IMR-90 (cell line): ENCODE data around the gene SPATA24. TPM values are rescaled to one million over a fixed set of nuclear protein-coding genes. Genes with fewer than 3 reads are reported as not detected.

Experiments
- ATAC-seq: fragments of 200-7000 bp; cut with Tn5 transposase; 2 replicates; pipeline ENCODE4 v1.9.1; 2020; ENCODE audit warnings: low read depth, mild to moderate bottlenecking, moderate library complexity
- BruUV-seq: library from RNA; stranded (reverse); fragments of 400-500 nt; replicated peaks from 2 replicates; lab custom pipeline; 2021; lab: Mats Ljungman, UMichigan
- CTCF ChIA-PET: fragments of 300-600 bp; formaldehyde crosslinking; extraction: SDS; loops from one replicate; lab custom pipeline; 2021; ENCODE audit warnings: antibody characterized with exemption; lab: Yijun Ruan, JAX
- POLR2A ChIA-PET: fragments of 300-600 bp; sonication (Branson Sonifier 250); formaldehyde crosslinking; loops from one replicate; lab custom pipeline; 2022; ENCODE audit warnings: antibody characterized with exemption; ENCODE audit not compliant: unreplicated experiment; lab: Charles Lee
- DNase-seq: peaks from one replicate; pipeline ENCODE4 v3.0.0; 2013
- H2AFZ ChIP-seq: replicated peaks from 2 replicates; pipeline ENCODE3; 2013; ENCODE audit warnings: low read length, mild to moderate bottlenecking; ENCODE audit not compliant: poor library complexity
- H2AK5ac ChIP-seq: 2 replicates; pipeline ENCODE4 v1.6.1; 2013; ENCODE audit warnings: low read depth, low read length, inconsistent platforms
- H2AK9ac ChIP-seq: replicated peaks from 2 replicates; pipeline ENCODE3; 2013; ENCODE audit warnings: mild to moderate bottlenecking, low read depth, low read length, moderate library complexity; ENCODE audit not compliant: poor library complexity
- H2BK120ac ChIP-seq: 2 replicates; pipeline ENCODE4 v1.6.1; 2013; ENCODE audit warnings: low read depth, low read length, inconsistent platforms
- H2BK15ac ChIP-seq: 3 replicates; pipeline ENCODE4 v1.6.1; 2013; ENCODE audit warnings: low read depth, low read length, inconsistent platforms
- H2BK20ac ChIP-seq: 2 replicates; pipeline ENCODE4 v1.6.1; 2013; ENCODE audit warnings: low read depth, mild to moderate bottlenecking, inconsistent platforms, low read length, moderate library complexity
- H2BK5ac ChIP-seq: 2 replicates; pipeline ENCODE4 v1.6.1; 2013; ENCODE audit warnings: mild to moderate bottlenecking, low read depth, low read length, inconsistent platforms; ENCODE audit not compliant: poor library complexity, severe bottlenecking
- H3K14ac ChIP-seq: replicated peaks from 2 replicates; pipeline ENCODE4 v1.6.1; 2013; ENCODE audit warnings: low read depth, low read length, inconsistent platforms
- H3K18ac ChIP-seq: 2 replicates; pipeline ENCODE4 v1.6.1; 2013; ENCODE audit warnings: low read depth, low read length, control low read depth
- H3K23ac ChIP-seq: 2 replicates; pipeline ENCODE4 v1.6.1; 2013; ENCODE audit warnings: low read depth, low read length, inconsistent platforms
- H3K27ac ChIP-seq: 2 replicates; pipeline ENCODE4 v1.5.1; 2013; ENCODE audit warnings: mild to moderate bottlenecking, control low read depth, low read length; ENCODE audit not compliant: insufficient read depth
- H3K27me3 ChIP-seq: 2 replicates; pipeline ENCODE4 v1.6.1; 2013; ENCODE audit warnings: low read length; ENCODE audit not compliant: control insufficient read depth, insufficient read depth
- H3K36me3 ChIP-seq: 2 replicates; pipeline ENCODE4 v1.6.1; 2013; ENCODE audit warnings: low read length, mixed read lengths; ENCODE audit not compliant: control insufficient read depth, insufficient read depth
- H3K4ac ChIP-seq: 2 replicates; pipeline ENCODE4 v1.6.1; 2013; ENCODE audit warnings: low read depth, low read length, inconsistent platforms
- H3K4me1 ChIP-seq: 2 replicates; pipeline ENCODE4 v1.6.1; 2013; ENCODE audit warnings: low read length, mixed read lengths; ENCODE audit not compliant: control insufficient read depth, insufficient read depth
- H3K4me2 ChIP-seq: 2 replicates; pipeline ENCODE4 v1.6.1; 2013; ENCODE audit warnings: low read depth, mild to moderate bottlenecking, control low read depth, low read length, moderate library complexity
- H3K4me3 ChIP-seq: 2 replicates; pipeline ENCODE4 v1.5.1; 2013; ENCODE audit warnings: low read depth, mild to moderate bottlenecking, control low read depth, low read length, moderate library complexity; ENCODE audit not compliant: insufficient read depth
- H3K56ac ChIP-seq: 2 replicates; pipeline ENCODE4 v1.6.1; 2013; ENCODE audit warnings: low read length, inconsistent platforms; ENCODE audit not compliant: insufficient read depth; ENCODE audit errors: extremely low read depth
- H3K79me1 ChIP-seq, 2 experiments: 2 replicates each; pipeline ENCODE4 v1.6.1; 2013; ENCODE audit warnings: low read length in 2 of 2, inconsistent platforms in 1 of 2, low read depth in 1 of 2
- H3K9ac ChIP-seq: 2 replicates; pipeline ENCODE4 v1.6.1; 2013; ENCODE audit warnings: low read depth, low read length, control low read depth
- H3K9me1 ChIP-seq: 2 replicates; pipeline ENCODE4 v1.6.1; 2013; ENCODE audit warnings: low read length, inconsistent platforms; ENCODE audit not compliant: insufficient read depth
- H3K9me3 ChIP-seq: 2 replicates; pipeline ENCODE4 v1.6.1; 2013; ENCODE audit warnings: low read length; ENCODE audit not compliant: control insufficient read depth, insufficient read depth
- H4K20me1 ChIP-seq: 2 replicates; pipeline ENCODE4 v1.6.1; 2013; ENCODE audit warnings: low read length, inconsistent platforms; ENCODE audit not compliant: insufficient read depth
- H4K5ac ChIP-seq: 2 replicates; pipeline ENCODE4 v1.6.1; 2013; ENCODE audit warnings: mild to moderate bottlenecking, low read depth, low read length, control low read depth
- H4K8ac ChIP-seq, 2 experiments: 2 replicates each; pipeline ENCODE4 v1.6.1; 2013; ENCODE audit warnings: low read depth in 2 of 2, low read length in 2 of 2, control low read depth in 1 of 2, inconsistent platforms in 1 of 2
- H4K91ac ChIP-seq: 2 replicates; pipeline ENCODE4 v1.6.1; 2013; ENCODE audit warnings: low read depth, low read length, inconsistent platforms; ENCODE audit not compliant: insufficient read depth
- CEBPB ChIP-seq: IDR thresholded peaks from 2 replicates; pipeline ENCODE4 v1.6.1; 2012; ENCODE audit warnings: low read depth, low read length, improper control_type of control experiment
- CHD1 ChIP-seq: IDR thresholded peaks from 2 replicates; pipeline ENCODE4 v1.6.1; 2012; ENCODE audit warnings: low read depth, low read length, improper control_type of control experiment
- CTCF ChIP-seq: conservative IDR thresholded peaks from 2 replicates; pipeline ENCODE4 v1.5.1; 2012; ENCODE audit warnings: mild to moderate bottlenecking, low read depth, low read length, improper control_type of control experiment
- RAD21 ChIP-seq: IDR thresholded peaks from 2 replicates; pipeline ENCODE4 v1.6.1; 2012; ENCODE audit warnings: low read length, improper control_type of control experiment
- RCOR1 ChIP-seq: IDR thresholded peaks from 2 replicates; pipeline ENCODE4 v1.6.1; 2012; ENCODE audit warnings: mild to moderate bottlenecking, low read length, improper control_type of control experiment; ENCODE audit not compliant: insufficient replicate concordance
- RFX5 ChIP-seq: IDR thresholded peaks from 2 replicates; pipeline ENCODE4 v1.8.0; 2012; ENCODE audit warnings: low read depth, mild to moderate bottlenecking, low read length, moderate library complexity
- SMC3 ChIP-seq: fragments of 150-350 bp; IDR thresholded peaks from 2 replicates; pipeline ENCODE4 v1.6.1; 2016; ENCODE audit warnings: low read depth, mild to moderate bottlenecking, antibody characterized with exemption, low read length, moderate library complexity
- USF2 ChIP-seq: fragments of 150-350 bp; IDR thresholded peaks from 2 replicates; pipeline ENCODE4 v1.6.1; 2017; ENCODE audit warnings: mild to moderate bottlenecking, antibody characterized with exemption, low read length, low read depth
- WGBS, 2 experiments: methylation state at CpG; one replicate each; pipeline versions ENCODE4 v1.1.5 to v1.1.7; 2013; ENCODE audit warnings: missing lambda C conversion rate in 2 of 2; ENCODE audit not compliant: insufficient read length in 1 of 2; ENCODE audit errors: extremely low coverage in 2 of 2; 5-methylcytosine and 5-hydroxymethylcytosine counted together
- dilution Hi-C: fragments of 300-500 bp; cut with HindIII; formaldehyde crosslinking; loops from one replicate; pipeline ENCODE4 v1.14.3; 2018; ENCODE audit warnings: low sequenced_read_pairs; ENCODE audit not compliant: unreplicated experiment
- in situ Hi-C: fragments of 300-500 bp; cut with MboI; formaldehyde crosslinking; loops from 3 replicates; pipeline ENCODE4 v1.14.3; 2019; ENCODE audit warnings: low sequenced_read_pairs, inconsistent platforms, mixed read lengths
- intact Hi-C: fragments of 100-400 bp; cut with micrococcal nuclease; formaldehyde crosslinking; loops from 2 replicates; pipeline ENCODE4 v1.10.0; 2022
- polyA plus RNA-seq, 3 experiments: library from polyadenylated mRNA; depleted of rRNA; stranded (reverse); fragments of >200 nt; gene quantifications; 2 replicates each; pipeline ENCODE4 v1.2.3, GENCODE V29; 2012; ENCODE audit warnings: low replicate concordance in 1 of 3
- total RNA-seq: library from RNA; depleted of rRNA; stranded (reverse); fragments of >200 nt; gene quantifications from 2 replicates; pipeline ENCODE4 v1.2.3, GENCODE V29; 2012
- TF ChIP-seq, protein P1 (sequence below): fragments of 150-350 bp; IDR thresholded peaks from 2 replicates; pipeline ENCODE4 v1.6.1; 2016; ENCODE audit warnings: low read depth, mild to moderate bottlenecking, low read length, moderate library complexity, borderline replicate concordance

SPATA24 gene
- total and polyA plus RNA-seq, 2 of the 4 experiments (the other 2 are of a cell fraction) = 4.1 to 4.3 TPM

DNA sequence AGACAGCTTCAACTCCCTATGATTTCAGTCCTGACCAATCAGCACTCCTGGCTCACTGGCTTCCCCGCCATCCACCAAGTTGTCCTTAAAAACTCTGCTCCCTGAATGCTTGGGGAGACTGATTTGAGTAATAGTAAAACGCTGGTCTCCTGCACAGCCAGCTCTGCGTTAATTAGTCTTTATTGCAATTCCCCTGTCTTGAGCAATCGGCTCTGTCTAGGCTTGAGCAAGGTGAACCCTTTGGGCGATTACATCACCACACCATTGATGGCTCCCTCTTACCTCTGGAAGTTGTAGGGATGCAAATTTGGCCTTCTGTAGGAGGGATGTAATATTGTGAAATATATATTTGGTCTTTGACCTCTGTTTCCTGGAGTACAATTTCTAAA is 17.8 kb downstream of the SPATA24 start:
- ChIA-PET CTCF (interaction anchor here (1.0 kb wide), 1 partner anchor 37 kb away, joined by 4 read pairs; no protein-coding TSS in a partner anchor), POLR2A (no interaction called here)
- Histone ChIP-seq H3K23ac (no peak overlapping the region), H4K8ac (no peak overlapping the region), H3K9me1 (no peaks in the 10 kb centered on the region), H3K79me1 (no peaks in the 10 kb centered on the region), H3K56ac (no peak overlapping the region), H3K27me3 (no peaks in the 10 kb centered on the region), H4K20me1 (no peaks in the 10 kb centered on the region), H2AK5ac (no peak overlapping the region), H2AFZ (no peak overlapping the region), H3K9ac (no peak overlapping the region), H3K4ac (no peak overlapping the region), H2BK20ac (no peak overlapping the region), H3K4me2 (no peak overlapping the region), H3K36me3 (no peaks in the 10 kb centered on the region), H2BK120ac (no peak overlapping the region), H3K18ac (no peak overlapping the region), H2AK9ac (no peak overlapping the region), H3K4me3 (no peak overlapping the region), H4K91ac (no peak overlapping the region), H3K27ac (no peak overlapping the region), H3K14ac (no peak overlapping the region), H2BK5ac (no peak overlapping the region), H2BK15ac (no peak overlapping the region), H3K9me3 (no peaks in the 10 kb centered on the region), H3K4me1 (peaks cover 5% of the 10 kb centered on the region; the same call in 1 of the 2 replicates), H4K5ac (no peak overlapping the region)
- no CpG with 5 or more reads among the region's 5 CpGs for WGBS, 2 experiments
- intact Hi-C loops = no loop called here
- TF ChIP-seq, protein P1, sequence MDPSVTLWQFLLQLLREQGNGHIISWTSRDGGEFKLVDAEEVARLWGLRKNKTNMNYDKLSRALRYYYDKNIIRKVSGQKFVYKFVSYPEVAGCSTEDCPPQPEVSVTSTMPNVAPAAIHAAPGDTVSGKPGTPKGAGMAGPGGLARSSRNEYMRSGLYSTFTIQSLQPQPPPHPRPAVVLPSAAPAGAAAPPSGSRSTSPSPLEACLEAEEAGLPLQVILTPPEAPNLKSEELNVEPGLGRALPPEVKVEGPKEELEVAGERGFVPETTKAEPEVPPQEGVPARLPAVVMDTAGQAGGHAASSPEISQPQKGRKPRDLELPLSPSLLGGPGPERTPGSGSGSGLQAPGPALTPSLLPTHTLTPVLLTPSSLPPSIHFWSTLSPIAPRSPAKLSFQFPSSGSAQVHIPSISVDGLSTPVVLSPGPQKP = no peak
- no peak for TF ChIP-seq RCOR1
- no peak for TF ChIP-seq RAD21
- no peak for TF ChIP-seq SMC3
- no peak for TF ChIP-seq USF2
- no peak for TF ChIP-seq RFX5
- no peak for TF ChIP-seq CTCF
- no peak for TF ChIP-seq CHD1
- peak; percentile 55 for TF ChIP-seq CEBPB
- dilution Hi-C loops = no loop called here
- ATAC-seq (no peak), DNase-seq (no peak)
- in situ Hi-C loops = no loop called here
- BruUV-seq = no TSS peak
